ENCODE data around the gene PXDN.

Gene PXDN

GRCh38 chr2:1670636-1671035 lies 73.7 kb downstream of the PXDN start:
- no peak overlapping the region for H3K27ac ChIP-seq
- TF ChIP-seq, protein P1, sequence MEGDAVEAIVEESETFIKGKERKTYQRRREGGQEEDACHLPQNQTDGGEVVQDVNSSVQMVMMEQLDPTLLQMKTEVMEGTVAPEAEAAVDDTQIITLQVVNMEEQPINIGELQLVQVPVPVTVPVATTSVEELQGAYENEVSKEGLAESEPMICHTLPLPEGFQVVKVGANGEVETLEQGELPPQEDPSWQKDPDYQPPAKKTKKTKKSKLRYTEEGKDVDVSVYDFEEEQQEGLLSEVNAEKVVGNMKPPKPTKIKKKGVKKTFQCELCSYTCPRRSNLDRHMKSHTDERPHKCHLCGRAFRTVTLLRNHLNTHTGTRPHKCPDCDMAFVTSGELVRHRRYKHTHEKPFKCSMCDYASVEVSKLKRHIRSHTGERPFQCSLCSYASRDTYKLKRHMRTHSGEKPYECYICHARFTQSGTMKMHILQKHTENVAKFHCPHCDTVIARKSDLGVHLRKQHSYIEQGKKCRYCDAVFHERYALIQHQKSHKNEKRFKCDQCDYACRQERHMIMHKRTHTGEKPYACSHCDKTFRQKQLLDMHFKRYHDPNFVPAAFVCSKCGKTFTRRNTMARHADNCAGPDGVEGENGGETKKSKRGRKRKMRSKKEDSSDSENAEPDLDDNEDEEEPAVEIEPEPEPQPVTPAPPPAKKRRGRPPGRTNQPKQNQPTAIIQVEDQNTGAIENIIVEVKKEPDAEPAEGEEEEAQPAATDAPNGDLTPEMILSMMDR (conservative IDR thresholded peaks at IDR 0.05) = no peak

- H3K27ac ChIP-seq = peak overlapping the region; percentile 58
- TF ChIP-seq, protein P1 (conservative IDR thresholded peaks at IDR 0.05) = peak; percentile 61
These were observed 78.4 kb downstream of the PXDN start for GRCh38 chr2:1665761-1666505.

- peak overlapping the region; percentile 58 for H3K27ac ChIP-seq
- TF ChIP-seq, protein P1 (conservative IDR thresholded peaks at IDR 0.05) = no peak
These were observed 79.6 kb downstream of the PXDN start for GRCh38 chr2:1664698-1665097.

DNA sequence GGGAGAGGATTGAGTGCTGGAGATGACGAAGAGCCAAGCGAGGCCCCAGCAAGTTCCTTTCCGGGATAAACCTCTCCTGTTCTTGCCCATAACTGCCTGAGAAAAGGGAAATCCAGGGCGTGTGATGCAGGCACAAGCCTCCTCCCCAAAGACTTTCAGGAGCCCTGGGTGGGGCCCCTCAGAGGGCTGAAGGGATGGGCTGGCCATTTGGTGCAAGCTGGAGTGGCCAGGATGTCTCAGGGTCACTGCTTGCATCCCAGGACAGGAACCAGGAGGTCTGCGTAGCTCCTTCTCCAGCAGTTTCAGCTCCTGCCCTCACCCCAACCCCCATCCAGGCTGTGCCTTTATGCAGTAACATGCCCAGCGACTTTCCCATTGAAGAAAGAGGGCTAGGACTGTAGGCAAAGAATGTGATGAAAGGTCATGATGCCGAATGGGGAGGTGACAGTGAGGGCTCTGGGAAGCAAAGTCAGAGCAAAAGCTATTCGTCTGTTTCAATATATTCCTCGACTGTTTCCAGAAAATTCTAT lies 80.2 kb downstream of the PXDN start:
- H3K27ac ChIP-seq = peak overlapping the region; percentile 58; the same call in 1 of the 2 replicates
- TF ChIP-seq, protein P1 (conservative IDR thresholded peaks at IDR 0.05) = no peak

- H3K27ac ChIP-seq = no peak overlapping the region
- TF ChIP-seq, protein P1 (conservative IDR thresholded peaks at IDR 0.05) = no peak
These were observed 80.7 kb downstream of the PXDN start for GRCh38 chr2:1663621-1664020.

GRCh38 chr2:1662606-1663180 lies 81.6 kb downstream of the PXDN start:
- TF ChIP-seq, protein P1 (conservative IDR thresholded peaks at IDR 0.05) = no peak
- H3K27ac ChIP-seq = no peak overlapping the region

GRCh38 chr2:1661891-1662605 lies 82.3 kb downstream of the PXDN start:
- TF ChIP-seq, protein P1 (conservative IDR thresholded peaks at IDR 0.05) = no peak
- H3K27ac ChIP-seq = no peak overlapping the region

Measured in VCaP (cell line).